Neutrophil (primary cell): ENCODE measurements around the gene GLRX3.

ENCODE experiments used
- H3K27ac ChIP-seq: fragments of 200-600 bp; sonication (generic); 2 replicates; pipeline ENCODE4 v1.5.1; 2016; ENCODE audit warnings: mild to moderate bottlenecking, moderate library complexity
- H3K27me3 ChIP-seq: fragments of 200-600 bp; sonication (generic); 2 replicates; pipeline ENCODE4 v1.6.0; 2016; ENCODE audit warnings: mild to moderate bottlenecking
- H3K36me3 ChIP-seq: fragments of 200-600 bp; sonication (generic); 2 replicates; pipeline ENCODE4 v1.5.1; 2017
- H3K4me1 ChIP-seq, 2 experiments: fragments of 200-600 bp in 1 of 2; sonication (generic) in 1 of 2; 1 replicate in 1 of 2; 2 replicates in 1 of 2; pipeline versions ENCODE4 v1.5.1 to v1.6.1; 2013 to 2016; ENCODE audit warnings: low read depth in 1 of 2, low read length in 1 of 2, mild to moderate bottlenecking in 1 of 2, moderate library complexity in 1 of 2; ENCODE audit not compliant: control insufficient read depth in 1 of 2, insufficient read depth in 1 of 2
- H3K4me3 ChIP-seq, 2 experiments: fragments of 200-600 bp in 1 of 2; sonication (generic) in 1 of 2; 1 replicate in 1 of 2; 2 replicates in 1 of 2; pipeline ENCODE4 v1.5.1; 2013 to 2016; ENCODE audit warnings: low read depth in 1 of 2, low read length in 1 of 2, mild to moderate bottlenecking in 1 of 2, moderate library complexity in 1 of 2
- H3K9me3 ChIP-seq: fragments of 200-600 bp; sonication (generic); 2 replicates; pipeline ENCODE4 v1.5.1; 2016
- TF ChIP-seq, protein P1 (sequence below): fragments of 200-600 bp; sonication (generic); IDR thresholded peaks from 2 replicates; pipeline ENCODE4 v1.5.1; 2016; ENCODE audit warnings: antibody characterized with exemption

Gene GLRX3

DNA sequence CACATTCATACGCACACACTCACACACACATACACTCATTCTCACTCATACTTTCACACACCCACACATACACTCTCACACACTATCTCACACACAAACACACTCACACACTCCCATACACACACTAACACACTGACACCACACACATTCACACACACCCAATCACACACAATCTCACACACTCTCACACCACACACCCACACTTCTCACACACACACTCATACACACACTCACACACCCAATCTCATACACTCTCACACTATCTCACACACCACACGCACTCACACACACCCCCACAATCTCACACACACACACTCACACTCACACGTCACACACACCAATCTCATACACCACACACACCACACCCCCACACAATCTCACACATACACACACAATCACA, 71.0 kb downstream of the GLRX3 start:
- Histone ChIP-seq H3K9me3 (no peaks in the 10 kb centered on the region), H3K27me3 (no peaks in the 10 kb centered on the region), H3K4me1 (no peaks in the 10 kb centered on the region), H3K4me3 (no peak overlapping the region), H3K27ac (no peak overlapping the region), H3K36me3 (no peaks in the 10 kb centered on the region)
- TF ChIP-seq, protein P1, sequence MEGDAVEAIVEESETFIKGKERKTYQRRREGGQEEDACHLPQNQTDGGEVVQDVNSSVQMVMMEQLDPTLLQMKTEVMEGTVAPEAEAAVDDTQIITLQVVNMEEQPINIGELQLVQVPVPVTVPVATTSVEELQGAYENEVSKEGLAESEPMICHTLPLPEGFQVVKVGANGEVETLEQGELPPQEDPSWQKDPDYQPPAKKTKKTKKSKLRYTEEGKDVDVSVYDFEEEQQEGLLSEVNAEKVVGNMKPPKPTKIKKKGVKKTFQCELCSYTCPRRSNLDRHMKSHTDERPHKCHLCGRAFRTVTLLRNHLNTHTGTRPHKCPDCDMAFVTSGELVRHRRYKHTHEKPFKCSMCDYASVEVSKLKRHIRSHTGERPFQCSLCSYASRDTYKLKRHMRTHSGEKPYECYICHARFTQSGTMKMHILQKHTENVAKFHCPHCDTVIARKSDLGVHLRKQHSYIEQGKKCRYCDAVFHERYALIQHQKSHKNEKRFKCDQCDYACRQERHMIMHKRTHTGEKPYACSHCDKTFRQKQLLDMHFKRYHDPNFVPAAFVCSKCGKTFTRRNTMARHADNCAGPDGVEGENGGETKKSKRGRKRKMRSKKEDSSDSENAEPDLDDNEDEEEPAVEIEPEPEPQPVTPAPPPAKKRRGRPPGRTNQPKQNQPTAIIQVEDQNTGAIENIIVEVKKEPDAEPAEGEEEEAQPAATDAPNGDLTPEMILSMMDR: no peak

DNA sequence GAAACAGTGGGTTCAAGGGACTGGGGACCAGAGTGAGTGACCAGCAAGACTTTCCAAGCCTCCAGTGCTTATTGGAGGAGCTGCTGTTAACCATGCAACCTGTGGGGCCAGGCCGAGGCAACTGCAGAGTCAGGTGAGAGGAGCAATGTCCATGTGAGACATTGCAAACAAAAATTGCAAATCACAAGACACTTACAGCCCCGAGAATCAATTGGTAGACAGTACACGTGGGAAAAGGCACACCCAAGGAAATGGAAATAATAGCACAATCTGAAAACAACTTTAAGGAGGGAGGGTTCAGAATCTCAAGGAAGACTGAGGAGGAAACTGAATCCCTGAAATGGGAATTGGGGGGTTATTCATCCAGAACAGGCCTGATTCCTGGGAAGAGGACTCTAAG, 72.6 kb downstream of the GLRX3 start:
- Histone ChIP-seq H3K36me3 (no peaks in the 10 kb centered on the region), H3K27me3 (no peaks in the 10 kb centered on the region), H3K27ac (no peak overlapping the region), H3K4me3 (no peak overlapping the region), H3K9me3 (no peaks in the 10 kb centered on the region), H3K4me1 (no peaks in the 10 kb centered on the region)
- TF ChIP-seq, protein P1: no peak

DNA sequence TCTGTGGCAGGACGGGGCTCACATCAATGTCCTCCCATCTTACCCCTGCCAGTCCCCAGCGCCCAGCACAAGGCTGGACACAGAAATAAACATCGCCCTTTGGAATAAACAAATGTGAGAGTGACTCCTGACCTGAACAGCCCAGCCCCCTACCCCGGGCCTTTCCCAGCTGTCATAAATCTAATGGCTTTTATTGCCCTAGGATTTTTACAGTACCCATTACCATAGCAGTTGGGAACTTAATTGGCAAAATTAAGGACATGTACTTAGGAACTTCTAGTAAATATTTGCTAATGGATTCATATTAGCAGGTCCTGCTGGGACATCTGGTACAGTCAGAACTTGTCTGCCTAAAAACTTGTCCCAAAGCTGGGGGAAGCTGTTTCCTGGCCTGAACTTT, 76.6 kb downstream of the GLRX3 start:
- Histone ChIP-seq H3K36me3 (no peaks in the 10 kb centered on the region), H3K27me3 (no peaks in the 10 kb centered on the region), H3K4me1 (no peaks in the 10 kb centered on the region), H3K9me3 (no peaks in the 10 kb centered on the region), H3K4me3 (no peak overlapping the region), H3K27ac (no peak overlapping the region)
- TF ChIP-seq, protein P1: no peak

DNA sequence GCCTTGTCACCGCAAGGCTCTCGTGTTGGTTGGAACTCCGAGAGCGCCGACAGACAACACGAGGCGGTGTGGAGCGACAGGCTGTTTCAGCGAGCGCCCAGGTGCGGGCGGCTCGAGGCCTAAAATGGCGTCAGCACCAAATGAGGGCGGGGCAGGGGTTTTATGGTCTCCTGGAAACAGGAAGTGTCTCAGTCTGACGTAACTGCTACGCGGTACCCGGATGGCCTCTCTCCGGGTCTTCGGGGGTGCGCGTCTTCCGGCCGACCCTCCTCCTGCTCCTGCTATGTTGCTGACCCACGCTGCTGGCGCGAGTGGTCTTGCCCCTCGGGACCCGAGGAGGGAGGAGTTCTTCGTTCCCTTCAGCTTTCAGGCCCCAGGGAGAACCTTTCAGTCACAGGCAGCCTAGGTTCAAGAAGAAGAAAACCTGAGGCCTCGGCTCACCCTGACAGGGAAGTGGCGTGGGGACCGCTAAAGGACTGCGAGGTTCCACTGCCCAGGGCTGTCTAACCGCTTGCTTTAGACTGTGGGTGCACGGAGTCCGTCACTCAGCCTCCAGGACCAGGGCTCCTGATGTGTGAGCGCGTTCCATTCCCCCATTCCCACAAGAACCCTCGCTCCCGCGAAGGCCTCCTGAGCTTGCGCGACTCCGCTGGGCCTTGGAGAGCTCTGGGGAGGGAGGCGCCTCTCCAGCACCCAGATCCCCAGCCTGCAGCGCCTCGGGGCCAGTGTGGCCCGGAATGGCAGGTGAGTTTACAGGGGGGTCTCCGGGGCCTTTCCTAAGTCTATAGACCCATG, 77.3 kb downstream of the GLRX3 start:
- Histone ChIP-seq H3K27me3 (no peaks in the 10 kb centered on the region), H3K36me3 (no peaks in the 10 kb centered on the region), H3K4me3 (no peak overlapping the region), H3K9me3 (no peaks in the 10 kb centered on the region), H3K4me1 (no peaks in the 10 kb centered on the region), H3K27ac (no peak overlapping the region)
- TF ChIP-seq, protein P1: no peak

DNA sequence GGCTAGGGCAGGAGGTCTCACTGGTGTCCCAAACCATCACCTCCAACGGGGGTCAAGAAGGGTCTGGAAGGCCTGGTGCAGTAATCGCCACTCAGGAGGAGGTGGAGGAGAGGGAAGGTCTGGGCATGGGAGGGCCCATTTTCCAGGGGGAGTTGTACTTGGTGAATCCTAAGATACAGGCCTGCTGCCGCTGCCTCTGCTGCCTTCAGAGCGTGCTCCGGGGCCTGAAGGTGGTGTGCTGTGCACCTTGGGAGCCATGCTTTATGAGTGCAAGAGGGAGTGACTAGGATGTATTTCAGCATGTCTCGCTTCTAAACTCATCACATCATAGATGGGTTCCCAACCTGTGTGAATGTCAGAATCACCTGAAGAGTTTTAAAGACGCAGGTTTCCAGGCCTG, 78.2 kb downstream of the GLRX3 start:
- H3K9me3 ChIP-seq: no peaks in the 10 kb centered on the region
- TF ChIP-seq, protein P1: no peak
- H3K27me3 ChIP-seq: no peaks in the 10 kb centered on the region
- H3K36me3 ChIP-seq: no peaks in the 10 kb centered on the region
- no peaks in the 10 kb centered on the region for H3K4me1 ChIP-seq
- no peak overlapping the region for H3K4me3 ChIP-seq
- no peak overlapping the region for H3K27ac ChIP-seq
